ENCODE results near the gene ASMTL.
A peak's percentile ranks its signal among the peaks of the same experiment; 100 is the strongest.
"Not testable (repeated sequence)": the region's sequence is repeated elsewhere in the genome, so short reads cannot be mapped to it uniquely, and the experiment has no call there.

Gene ASMTL, protein sequence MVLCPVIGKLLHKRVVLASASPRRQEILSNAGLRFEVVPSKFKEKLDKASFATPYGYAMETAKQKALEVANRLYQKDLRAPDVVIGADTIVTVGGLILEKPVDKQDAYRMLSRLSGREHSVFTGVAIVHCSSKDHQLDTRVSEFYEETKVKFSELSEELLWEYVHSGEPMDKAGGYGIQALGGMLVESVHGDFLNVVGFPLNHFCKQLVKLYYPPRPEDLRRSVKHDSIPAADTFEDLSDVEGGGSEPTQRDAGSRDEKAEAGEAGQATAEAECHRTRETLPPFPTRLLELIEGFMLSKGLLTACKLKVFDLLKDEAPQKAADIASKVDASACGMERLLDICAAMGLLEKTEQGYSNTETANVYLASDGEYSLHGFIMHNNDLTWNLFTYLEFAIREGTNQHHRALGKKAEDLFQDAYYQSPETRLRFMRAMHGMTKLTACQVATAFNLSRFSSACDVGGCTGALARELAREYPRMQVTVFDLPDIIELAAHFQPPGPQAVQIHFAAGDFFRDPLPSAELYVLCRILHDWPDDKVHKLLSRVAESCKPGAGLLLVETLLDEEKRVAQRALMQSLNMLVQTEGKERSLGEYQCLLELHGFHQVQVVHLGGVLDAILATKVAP

DNA sequence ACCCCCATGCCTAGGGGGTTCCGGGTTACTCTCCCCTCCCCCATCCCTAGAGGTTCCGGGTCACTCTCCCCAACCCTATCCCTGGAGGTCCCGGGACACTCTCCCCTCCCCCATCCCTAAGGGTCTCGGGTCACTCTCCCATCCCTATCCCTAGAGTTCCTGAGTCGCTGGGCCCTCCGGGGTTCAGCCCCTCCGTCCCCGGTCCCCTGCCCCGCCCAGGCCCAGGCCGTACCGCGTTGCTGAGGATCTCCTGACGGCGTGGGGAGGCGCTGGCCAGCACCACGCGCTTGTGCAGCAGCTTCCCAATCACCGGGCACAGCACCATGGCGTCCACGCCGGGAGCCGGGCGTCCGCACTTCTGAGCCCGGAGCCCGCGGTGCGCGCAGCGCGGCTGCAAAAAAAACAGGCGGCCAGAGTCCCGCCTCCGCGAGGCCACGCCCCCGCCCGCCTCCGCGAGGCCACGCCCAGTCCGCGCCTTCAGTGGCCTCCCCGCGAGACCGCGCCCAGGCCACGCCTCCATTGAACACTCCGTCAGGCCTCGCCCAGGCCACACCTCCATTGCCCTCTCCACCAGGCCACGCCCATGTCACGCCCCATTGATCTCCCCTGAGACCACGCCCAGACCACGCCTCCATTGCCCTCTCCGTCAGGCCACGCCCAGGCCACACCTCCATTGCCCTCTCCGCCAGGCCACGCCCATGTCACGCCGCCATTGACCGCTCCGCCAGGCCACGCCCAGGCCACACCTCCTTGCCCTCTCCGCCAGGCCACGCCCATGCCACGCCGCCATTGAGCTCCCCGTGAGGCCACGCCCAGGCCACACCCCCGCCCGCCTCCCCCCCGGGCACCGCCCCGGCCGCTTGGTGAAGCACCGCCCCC lies at the start of gene ASMTL:
ASMTL (minus strand) TSS at position 394 of the 879 bp plus-strand sequence; CDS start at position 325, 69 bp downstream.
- peak; percentile 100 for DNase-seq (ENCODE audit: low read depth)

DNA sequence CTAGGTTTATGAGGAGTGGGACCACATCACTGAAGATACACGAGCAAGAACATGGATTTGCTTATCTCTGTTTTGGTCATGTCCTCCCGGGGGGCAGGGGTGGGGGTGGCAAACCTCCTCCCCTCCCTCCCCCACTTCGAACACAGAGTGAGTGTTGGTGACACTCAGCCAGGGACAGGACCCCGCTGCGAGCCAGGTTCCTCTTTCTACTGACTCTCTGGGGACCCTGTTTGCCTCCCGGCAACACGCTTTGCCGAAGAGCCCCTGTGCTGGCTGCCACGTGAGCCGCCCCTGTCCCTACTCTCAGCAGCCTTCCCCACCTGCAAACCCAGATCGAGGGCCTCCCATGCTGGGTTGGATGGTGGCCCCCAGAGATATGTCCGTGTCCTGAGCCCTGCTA lies 49.5 kb upstream of the ASMTL start:
- no peak for DNase-seq (ENCODE audit: low read depth)

DNA sequence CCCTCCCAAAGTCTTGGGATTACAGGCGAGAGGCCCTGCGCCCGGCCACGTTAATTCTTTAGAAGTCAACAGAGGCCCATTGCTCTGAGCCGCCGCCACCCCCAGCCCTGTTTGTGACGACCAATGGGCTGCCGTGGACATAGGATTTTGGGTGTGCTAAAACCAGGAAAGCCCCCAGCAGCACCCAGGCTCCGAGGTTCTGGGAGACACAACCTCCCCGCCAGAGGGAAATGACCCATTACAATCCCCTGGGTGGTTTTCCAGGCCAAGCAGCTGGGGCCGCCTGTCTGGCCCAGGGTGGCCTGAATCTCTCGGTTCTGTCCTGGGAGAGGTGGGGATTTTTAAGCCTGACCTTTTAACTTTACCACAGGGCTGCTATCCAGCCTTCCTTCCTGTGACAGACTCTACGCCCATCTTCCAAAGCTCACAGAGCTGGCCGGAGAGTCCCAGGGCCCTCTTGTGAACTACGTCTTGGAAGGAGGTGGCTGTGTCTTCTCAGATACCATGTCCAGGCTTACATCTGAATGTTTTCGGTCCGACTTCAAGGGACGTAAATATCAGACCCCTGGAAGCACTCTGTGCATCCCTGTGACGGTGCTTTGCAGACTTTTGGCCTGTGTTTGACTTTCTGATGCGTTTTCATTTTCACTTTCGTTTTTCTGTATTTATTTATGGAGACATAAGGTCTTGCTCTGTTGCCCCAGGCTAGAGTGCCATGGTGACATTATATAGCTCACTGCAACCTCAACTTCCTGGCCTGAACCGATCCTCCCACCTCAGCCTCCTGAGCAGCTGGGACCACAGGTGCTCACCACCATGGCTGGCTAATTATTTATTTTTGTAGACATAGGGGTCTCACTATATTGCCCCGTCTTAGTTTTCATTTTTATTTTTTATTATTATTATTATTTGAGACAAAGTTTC lies 48.3 kb upstream of the ASMTL start:
- no peak for DNase-seq (ENCODE audit: low read depth)

DNA sequence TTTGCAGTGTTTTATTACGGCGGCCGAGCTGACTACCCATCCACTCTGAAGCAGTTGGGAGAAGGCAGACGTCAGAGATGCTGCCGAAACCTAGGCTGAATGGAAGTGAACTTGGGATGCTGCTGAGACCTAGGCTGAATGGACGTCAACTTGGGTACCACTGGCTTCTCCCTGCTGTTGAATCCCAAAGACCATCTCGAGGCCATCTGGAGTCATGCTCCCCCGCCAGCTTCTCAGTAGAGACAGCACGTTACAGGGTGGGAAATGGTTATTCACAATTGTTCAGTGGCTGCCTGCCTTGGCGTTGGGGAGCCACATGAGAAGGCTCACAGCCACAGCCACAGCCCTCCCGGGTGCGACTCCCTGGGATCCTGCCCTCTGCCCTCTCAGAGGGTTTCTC lies 43.4 kb upstream of the ASMTL start:
- no peak for DNase-seq (ENCODE audit: low read depth)

DNA sequence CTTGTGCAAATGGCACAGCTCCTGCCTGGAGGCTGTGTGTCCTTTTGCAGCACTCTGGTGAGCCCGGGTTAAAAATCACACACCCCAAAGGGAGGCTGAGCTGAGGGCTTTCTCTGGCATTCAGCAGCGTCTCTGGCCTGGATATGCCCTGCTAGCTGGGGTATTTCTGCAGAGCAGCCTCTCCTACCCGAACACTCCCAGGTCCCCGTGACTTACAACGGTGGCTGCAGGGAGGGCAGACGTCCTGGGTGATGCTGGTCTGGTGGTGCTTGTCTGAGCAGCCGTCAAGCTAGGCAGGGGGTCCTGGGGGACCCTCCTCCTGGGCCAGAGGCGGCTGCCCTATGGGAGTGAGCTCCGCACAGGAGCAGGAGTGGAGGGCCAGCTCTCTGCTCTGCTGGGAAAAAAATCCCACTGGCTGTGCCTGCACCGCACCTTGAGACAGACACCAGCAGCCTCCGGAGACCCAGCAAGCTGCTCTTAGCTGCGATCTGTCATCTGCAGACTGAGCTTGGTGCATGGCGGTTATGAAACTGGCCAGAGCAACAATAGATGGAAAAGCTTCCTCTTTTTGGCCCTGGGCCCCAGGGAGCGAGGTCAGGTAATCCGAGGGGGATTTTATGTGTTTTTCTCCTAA lies 41.3 kb upstream of the ASMTL start:
- no peak for DNase-seq (ENCODE audit: low read depth)

DNA sequence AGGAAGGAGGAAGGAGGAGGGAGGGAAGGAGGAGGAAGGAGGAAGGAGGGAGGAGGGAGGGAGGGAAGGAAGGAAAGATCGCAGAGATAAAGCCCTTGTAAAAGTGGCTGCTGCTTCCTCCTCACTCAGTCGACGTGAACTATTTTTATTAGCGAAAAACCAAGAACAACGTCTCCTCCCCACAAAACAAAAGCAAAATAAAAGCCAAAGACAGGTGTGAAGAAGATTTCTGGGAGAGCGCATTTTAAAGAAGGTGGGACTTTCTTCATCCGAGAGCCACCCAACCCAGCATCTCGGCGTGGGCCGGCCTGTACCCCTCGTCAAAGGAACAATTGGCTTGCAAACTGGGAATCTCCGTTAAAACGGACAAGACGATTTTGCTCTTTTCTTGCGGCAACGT lies 40.7 kb upstream of the ASMTL start:
- DNase-seq (ENCODE audit: low read depth), result no peak

DNA sequence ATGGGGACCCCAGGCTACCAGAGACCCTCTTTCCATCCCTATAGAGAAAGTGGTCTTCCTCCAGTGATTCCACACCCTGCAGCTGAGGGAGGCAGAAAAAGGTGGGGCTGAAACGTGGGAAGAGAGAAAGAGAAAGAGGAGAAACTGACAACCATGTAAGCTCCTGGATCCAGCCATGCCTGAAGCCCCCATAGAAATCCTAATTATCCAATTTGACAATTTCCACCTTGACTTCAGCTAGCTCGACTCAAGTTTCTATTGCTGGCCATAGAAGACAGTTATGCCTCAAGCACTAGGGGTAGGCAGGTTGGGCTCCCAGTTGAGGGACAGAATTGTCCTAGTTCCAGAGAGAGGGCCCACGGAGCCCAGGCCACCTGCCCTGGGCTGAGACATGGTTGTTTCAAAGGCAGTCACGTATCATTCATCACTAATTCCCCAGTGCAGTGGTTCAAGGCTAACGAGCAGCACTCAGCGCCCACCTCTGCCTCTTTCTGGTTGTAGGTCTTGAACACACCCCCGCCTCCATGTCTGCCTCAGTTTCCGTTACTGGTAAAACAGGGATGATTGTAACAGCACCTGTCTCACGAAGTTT lies 39.8 kb upstream of the ASMTL start:
- DNase-seq (ENCODE audit: low read depth), result no peak

DNA sequence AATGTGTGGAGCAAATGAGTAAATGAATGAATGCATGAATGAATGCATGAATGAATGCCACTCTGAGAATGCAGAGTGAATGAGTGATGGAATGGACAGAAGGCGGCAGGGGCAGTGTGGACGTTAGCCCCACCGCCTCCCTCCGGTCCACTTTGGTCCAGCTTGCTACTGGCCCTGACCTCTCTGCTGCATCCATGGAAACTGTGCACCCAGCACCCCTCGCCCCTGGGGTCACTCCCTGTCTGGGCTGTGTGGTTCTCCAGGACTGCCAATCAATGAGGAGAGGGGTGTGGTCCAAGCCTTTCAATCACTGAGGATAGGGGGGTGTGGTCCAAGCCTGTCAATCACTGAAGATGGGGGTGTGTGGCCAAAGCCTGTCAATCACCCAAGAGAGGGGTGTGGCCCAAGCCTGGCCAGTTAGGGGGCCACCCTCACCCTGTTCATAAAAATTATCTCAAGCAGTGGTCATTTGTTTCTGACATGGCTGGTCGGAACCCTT lies 39.2 kb upstream of the ASMTL start:
- DNase-seq (ENCODE audit: low read depth), result peak; percentile 34

DNA sequence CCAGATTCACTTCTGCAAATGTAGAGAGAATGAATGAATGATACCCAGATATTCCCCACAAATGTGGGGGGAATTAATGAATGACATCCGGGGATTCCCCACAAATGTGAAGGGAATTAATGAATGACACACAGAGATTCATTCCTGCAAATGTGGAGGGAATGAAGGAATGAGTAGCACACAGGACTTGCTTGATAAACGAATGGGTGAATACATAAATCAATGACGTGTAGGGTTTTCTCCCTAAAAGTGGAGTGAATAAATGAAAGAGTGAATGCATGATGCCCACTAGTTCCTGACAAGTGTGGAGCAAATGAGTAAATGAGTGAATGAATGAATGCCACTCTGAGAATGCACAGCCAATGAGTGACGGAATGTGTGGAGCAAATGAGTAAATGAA lies 38.5 kb upstream of the ASMTL start:
- not testable (repeated sequence) for DNase-seq (ENCODE audit: low read depth)

DNA sequence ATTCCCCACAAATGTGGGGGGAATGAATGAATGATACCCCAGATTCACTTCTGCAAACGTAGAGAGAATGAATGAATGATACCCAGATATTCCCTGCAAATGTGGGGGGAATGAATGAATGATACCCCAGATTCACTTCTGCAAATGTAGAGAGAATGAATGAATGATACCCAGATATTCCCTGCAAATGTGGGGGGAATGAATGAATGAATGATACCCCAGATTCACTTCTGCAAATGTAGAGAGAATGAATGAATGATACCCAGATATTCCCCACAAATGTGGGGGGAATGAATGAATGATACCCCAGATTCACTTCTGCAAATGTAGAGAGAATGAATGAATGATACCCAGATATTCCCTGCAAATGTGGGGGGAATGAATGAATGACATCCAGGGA lies 38.0 kb upstream of the ASMTL start:
- DNase-seq (ENCODE audit: low read depth), result not testable (repeated sequence)

DNA sequence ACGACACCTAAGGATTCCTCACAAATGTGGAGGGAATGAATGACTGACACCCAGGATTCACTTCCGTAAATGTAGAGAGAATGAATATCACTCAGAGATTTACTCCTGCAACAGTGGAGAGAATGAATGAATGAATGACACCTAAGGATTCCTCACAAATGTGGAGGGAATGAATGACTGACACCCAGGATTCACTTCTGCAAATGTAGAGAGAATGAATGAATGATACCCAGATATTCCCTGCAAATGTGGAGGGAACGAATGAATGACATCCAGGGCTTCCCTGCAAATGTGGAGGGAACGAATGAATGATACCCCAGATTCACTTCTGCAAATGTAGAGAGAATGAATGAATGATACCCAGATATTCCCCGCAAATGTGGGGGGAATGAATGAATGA lies 36.6 kb upstream of the ASMTL start:
- DNase-seq (ENCODE audit: low read depth), result not testable (repeated sequence)

DNA sequence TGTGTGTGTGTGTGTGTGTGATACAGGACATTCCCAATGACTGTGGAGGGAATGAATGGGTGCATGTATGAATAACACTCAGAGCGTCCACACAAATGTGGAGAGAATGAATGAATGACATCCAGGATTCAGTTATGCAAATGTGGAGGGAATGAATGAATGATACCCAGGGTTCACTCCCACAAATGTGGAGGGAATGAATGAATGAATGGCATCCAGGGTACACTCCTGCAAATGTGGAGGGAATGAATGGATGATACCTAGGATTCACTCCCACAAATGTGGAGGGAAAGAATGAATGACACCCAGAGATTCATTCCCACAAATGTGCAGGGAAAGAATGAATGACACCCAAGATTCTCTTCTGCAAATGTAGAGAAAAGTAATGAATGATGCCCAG lies 36.0 kb upstream of the ASMTL start:
- no peak for DNase-seq (ENCODE audit: low read depth)

DNA sequence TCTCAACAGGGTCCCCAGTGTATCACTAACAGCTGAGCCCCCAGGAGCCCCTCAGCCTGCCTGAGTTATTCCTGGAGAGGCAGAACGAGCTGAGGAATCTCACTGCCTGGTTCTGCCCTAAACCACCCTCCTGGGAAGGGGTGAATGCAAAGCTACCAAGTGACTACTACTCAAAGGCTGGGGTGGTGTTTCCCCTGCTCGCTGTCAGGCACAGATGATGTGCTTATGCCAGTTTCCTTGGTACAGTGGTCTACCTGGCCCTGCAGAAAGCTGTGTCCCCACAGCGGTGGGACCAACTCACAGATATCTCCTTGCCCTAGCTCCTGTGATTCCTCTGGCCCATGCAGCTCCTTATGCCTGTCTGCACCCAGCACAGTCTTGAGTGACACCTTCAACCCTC lies 35.4 kb upstream of the ASMTL start:
- DNase-seq (ENCODE audit: low read depth), result no peak

DNA sequence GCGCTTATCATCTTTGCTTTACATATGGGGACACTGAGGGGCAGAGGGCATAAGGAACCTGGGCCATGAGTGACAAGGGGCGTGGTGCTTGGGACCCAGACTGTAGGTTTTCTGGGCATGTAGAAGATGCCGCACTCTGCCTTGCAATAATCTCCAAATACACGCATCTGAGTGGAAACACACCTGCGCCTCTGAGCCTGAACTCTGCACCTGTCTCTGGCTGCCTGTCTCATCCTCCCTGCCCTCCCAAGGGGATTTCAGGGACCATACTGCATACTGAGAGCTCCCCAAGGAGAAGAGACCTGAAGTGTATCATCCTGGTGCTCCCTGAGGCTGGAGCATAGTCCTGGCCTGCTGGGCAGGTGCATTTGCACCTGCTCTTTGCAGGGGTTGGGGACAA lies 34.7 kb upstream of the ASMTL start:
- no peak for DNase-seq (ENCODE audit: low read depth)

DNA sequence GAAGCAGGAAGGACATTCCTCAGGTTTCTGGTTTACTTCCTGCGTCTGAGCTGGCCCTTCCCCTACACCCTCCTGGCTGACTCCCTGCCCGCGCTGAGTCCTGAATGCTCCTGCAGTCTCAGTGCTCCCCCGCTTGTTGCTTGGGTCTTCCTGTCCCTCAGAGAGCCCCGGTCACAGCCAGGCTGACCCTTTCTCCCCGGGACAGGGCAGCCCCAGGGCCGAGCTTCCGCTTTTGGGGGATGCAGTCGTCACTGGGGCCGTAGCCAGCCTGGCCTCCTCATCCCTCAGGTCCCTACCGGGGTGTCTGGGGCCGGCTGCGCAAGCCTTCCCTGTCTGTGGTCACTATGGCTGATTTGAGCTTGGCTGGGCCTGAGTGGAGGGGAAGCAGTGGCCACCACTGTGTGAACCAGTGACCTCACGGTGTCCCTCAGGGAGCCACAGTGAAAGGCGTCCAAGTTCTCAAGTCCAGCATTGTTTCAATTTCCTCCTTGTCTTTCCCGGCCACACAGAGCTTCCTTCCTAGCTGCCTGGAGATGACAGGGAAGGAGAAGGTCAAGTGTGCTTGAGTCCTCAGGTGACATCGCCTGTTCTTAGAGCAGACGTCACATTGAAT lies 34.1 kb upstream of the ASMTL start:
- no peak for DNase-seq (ENCODE audit: low read depth)

DNA sequence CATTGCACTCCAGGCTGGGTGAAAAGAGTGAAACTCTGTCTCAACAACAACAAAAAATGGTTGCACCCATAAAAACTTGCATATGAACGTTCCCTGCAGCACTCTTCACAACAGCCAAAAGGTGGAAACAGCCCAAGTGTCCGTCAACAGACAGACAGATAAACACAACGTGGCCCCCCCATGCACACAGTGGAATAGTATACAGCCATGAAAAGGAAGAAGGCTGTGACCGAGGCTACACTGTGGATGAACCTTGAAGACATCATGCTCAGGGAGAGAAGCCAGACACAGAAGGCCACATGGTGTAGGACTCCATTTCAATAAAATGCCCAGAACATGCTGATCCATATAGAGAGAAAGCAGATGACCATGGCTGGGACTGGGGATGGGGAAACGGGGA lies 33.5 kb upstream of the ASMTL start:
- no peak for DNase-seq (ENCODE audit: low read depth)

DNA sequence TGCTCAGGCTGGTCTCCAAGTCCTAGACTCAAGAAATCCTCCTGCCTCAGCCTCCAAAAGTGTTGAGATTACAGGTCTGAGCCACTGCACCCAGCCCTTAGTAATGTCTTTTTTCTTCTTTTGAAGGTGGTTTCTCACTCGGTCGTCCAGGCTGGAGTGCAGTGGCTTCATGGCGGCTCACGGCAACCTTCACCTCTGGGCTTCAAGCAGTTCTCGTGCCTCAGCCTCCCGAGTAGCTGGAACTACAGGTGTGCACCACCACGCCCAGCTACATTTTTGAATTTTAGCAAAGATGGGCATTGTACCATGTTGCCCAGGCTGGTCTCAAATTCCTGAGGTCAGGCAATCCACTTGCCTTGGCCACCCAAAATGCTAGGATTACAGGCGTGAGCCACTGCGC lies 32.3 kb upstream of the ASMTL start:
- DNase-seq (ENCODE audit: low read depth), result no peak

DNA sequence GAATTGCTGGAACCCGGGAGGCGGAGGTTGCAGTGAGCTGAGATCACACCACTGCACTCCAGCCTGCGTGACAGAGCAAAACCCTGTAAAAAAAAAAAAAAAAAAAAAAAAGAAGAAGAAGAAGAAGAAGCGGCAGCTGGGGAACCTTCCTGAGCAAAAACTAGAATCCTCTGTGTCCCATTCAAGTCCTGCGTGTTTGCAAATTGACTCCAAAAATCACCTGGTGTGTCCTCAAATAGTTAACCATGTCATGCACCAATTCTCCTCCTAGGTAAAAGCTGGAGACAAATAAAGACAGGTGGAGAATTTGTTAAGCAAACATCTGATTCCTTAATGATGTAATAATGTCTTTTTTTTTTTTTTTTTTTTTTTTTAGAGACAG lies 31.9 kb upstream of the ASMTL start:
- no peak for DNase-seq (ENCODE audit: low read depth)

DNA sequence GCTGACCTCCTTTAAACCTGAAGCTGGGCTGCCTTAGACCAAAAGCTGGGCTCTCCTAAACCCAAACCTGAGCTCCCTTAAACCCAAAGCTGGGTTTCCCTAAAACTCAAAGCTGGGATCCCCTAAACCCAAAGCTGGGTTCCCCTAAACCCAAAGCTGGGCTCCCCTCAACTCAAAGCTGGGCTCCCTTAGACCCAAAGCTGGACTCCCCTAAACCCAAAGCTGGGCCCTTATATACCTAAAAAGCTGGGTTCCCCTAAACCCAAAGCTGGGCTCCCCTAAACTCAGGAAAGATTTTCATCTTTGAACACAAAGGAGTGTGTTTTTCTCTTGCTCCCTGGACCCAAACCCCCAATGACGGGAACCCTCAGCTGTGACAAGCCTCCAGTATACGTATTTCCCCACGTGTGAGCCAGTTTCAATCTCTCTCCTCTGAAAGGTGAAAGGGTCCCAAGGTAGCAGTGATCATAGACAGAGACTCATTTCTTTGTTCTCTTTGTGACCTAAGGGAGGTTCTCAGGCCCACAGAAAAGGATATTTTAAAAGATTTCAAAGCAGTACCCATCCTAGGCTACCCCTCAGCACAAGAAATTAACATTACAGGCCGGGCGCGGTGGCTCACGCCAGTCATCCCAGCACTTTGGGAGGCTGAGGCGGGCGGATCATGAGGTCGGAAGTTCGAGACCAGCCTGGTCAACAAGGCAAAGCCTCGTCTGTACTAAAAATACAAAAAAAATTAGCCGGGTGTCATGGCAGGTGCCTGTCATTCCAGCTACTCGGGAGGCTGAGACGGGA lies 31.3 kb upstream of the ASMTL start:
- no peak for DNase-seq (ENCODE audit: low read depth)

Measured in activated T-cell treated with anti-CD3 and anti-CD28 coated beads for 24 hours (primary cell).